Activated T-cell treated with anti-CD3 and anti-CD28 coated beads for 4 hours (primary cell): ENCODE results near the gene PDCD1LG2.

Source experiments
- DNase-seq: peaks from one replicate; pipeline ENCODE4 v3.0.0-alpha.2; 2020

The PDCD1LG2 gene

DNA sequence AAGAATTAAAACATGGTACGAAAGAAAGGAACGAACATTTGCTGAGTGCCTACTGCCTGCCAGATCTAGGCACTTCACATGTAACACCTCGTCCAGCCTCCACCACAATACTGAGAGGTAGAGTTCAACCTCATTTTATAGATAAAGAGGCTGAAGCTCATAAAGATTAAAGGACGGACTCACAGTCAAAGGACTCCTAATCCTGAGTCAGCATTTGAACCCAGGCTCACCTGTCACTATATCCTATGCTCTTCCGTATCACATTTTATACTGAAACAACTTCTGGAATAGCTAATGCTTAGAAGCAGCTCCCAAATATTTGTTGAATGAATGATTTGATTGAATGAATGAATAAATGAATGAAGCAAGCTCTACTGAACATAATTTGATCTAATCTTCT lies 22.5 kb downstream of the PDCD1LG2 start:
- no peak for DNase-seq

DNA sequence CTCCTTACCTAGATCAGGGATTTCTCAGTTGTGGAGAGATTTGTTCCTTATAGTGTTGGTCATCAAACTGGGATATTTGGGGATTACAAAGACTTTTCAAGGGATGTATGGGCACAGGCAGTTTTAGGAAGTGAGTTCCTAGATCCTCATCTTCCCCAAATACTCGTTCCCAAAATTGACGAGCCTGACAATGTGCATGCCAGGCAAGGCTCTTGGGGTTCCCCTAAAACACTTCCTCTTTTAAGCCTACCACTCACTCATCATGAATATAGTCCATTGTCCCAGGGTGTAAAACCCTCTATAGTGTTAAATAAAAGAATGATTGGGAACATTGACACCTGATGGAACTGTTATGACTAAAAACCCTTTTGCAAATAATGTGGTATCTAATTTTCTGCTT lies 26.4 kb downstream of the PDCD1LG2 start:
- no peak for DNase-seq

DNA sequence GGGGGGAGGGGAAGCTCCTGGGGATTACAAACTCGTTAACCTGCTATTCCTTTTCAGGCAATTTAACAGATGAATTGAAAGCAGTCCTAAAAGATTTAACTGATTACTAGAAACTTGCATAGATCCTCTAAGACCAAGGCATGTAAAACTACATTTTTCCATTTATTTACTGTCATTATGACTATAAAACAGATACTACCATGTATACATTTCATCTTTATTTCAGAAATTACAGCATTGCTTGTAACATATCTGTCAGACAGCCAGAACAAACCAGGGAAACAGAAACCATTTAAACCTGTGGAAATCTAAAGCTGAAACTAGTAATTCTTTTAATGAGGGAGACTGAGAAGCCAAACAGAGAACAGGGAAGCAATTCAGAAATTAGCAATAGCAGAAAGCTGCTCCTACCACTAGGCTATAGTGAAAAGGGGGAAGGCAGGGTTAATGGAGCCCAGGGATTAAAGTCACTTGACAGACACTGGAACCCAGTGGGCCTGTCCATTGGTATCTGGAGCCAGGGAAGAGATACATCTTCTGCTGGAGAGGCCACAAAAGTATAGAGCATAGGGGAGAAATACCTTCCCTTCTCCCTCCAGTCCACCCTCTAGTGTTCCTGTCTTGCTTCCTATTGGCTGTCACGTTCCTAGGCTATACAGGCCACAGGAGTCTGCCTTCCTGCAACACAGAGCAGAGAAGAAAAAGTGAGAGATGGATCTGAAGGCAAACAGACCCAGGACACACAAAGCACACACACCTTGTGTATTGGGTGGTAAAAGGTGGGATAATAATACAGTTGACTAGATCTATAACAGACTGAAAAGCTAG lies 33.8 kb downstream of the PDCD1LG2 start:
- DNase-seq, result no peak

DNA sequence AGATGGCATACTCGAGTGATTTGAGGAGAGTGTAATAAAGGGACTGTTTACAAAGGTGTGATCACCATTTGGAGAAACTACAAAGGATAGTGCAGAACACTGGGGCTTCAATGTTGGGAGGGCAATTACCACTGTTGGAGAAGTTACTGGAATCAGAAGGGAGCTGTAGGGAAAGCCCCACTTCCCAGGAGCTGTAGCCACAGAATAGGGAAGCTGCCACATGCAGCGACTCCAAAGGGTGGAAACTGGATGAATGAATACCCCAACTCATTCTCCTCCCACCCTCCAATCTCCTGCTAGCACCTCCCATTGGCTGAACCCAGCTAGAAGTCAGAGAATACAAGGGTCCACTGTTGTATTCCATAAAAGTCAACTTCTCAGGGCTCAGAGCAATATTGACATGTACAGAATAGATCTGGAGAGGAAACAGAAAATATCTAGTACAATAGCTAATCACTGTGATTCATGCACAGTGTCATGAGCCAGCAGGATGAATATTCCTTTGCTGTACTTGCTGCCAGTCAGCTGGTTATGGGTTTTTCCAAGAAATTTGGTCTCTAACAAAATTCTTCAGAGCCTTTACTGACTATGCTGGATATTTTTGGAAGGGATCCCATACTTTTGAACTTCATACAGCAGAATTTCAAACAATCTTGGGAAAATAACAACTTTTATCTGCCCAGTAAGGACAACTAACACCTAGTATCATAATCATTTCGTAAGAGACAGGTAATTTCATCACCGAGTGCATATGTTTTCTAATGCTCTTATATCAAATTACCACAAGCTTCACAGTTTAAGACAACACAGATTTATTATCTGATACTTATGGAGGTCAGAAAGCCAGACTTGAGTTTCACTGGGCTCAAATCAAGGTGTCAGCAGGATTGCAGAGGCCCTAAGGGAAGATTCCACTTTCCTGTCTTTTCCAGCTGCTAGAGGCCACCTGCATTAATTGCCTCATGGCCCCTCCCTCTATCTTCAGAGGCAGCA lies 39.6 kb downstream of the PDCD1LG2 start:
- no peak for DNase-seq

DNA sequence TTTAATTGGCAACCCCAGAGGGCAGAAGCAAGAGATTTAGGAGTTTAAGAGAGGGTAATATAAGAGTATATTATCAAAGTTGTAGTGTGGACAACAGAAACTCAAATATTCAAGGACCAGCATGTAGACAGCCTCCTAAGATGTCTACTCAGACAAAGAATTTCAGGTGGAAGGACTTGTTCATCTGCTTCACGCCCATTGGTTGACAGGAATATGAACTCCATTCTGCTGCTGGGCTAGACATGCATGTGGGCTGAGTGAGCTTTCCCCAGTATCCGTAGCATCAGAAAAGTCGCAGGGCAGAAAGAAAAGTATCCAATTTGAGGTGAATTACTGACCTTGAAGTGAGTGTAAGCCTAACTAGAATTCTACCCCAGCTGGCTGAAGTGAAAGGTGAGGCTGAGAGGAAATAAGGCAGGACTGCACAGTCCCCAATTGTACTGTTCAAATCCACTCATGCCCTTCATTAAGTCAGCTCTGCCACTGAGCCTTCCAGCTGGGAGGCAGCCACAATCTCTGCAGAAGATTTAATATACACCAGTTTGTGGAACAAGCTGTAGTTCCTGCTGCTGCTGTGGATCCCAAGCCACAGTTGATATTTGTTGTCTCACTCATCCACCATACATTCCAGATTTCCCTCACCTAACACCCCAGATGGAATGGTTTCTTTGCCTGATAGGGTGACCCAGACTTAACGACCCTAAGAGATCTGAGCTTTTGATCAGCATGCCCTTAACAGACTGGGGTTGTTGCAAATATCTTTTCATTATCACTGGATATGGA lies 41.2 kb downstream of the PDCD1LG2 start:
- DNase-seq, result no peak

DNA sequence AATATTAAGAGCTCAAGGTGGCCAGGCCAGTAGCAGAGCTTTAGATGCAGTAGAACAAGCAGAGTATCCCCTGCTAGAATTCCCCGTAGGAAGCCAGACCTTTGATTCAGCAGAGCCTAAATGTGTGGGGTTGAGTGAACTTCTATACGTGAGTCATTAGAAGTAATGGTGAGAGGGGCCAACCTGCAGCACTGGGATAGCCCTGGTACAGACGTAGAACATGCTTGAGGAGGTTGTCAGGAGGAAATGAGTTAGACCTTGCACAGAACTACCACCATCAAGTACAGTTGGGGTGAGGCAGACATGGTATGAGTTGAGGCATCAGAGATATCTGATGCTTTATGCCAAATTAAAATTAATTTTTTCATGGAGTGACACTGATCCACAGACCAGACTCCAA lies 42.0 kb downstream of the PDCD1LG2 start:
- DNase-seq, result no peak

DNA sequence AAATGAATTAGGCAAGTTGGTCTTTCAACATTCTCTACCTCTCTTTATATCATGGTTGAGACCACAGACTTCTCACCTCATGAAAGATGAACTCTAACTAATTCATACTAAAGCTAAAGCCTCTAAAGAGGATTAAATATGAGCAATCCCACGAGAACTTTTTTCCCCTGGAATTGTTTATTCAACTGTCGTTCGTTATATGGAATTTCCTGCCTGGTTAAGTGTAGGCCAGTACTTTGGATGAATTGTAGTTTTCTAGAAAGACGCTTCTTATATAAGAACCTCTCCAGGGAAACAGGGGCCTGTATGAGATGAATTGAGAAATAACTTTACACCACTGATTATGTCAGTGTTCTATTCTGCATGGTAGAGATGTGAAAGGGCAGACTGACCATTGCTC lies 42.9 kb downstream of the PDCD1LG2 start:
- DNase-seq, result no peak

DNA sequence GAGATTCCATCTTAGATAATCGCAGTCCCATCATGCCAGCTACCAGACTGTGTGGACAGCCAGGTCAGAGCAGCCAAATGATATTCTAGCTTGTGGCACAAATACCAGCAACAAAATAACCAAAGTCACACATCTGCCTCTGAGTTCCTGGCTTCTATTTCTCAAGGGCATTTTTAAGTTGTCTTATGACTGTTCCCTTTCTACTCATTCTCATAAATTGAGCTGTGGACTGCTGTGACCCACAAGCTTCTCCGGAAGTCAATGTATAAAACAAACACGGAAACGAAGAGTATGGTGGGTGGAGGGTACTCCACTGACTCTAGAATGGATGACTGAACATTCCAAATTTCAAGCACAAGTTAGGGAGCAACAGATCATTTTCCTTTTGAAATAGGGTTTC lies 43.9 kb downstream of the PDCD1LG2 start:
- no peak for DNase-seq

DNA sequence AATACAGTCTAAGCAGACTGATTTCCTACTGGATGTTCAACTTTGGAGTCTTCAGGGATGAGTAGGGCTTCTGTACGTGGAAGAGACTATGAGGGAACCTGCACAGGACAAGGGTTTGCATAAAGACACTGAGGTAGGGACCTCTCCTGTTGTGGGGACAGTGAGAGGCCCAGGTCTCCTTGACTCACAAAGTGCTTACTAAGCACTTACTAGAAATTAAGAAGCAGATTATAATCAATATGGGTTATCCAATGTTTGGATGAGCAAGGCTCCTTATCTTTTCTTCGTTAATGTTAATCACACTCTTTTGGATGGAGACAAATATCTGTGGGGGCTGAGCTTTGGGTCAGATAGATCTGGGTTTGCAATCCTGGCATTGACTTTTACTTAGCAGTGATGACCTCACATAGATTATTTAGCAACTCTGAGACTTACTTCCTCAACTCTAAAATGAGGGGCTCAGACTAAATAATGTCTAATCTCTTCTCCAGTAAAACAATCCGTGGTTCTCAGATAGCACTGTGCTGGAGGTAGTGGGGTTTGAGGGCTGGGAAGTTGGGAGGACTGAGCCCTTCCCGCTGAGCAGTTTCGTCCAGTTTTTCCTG lies 45.9 kb downstream of the PDCD1LG2 start:
- DNase-seq, result no peak

DNA sequence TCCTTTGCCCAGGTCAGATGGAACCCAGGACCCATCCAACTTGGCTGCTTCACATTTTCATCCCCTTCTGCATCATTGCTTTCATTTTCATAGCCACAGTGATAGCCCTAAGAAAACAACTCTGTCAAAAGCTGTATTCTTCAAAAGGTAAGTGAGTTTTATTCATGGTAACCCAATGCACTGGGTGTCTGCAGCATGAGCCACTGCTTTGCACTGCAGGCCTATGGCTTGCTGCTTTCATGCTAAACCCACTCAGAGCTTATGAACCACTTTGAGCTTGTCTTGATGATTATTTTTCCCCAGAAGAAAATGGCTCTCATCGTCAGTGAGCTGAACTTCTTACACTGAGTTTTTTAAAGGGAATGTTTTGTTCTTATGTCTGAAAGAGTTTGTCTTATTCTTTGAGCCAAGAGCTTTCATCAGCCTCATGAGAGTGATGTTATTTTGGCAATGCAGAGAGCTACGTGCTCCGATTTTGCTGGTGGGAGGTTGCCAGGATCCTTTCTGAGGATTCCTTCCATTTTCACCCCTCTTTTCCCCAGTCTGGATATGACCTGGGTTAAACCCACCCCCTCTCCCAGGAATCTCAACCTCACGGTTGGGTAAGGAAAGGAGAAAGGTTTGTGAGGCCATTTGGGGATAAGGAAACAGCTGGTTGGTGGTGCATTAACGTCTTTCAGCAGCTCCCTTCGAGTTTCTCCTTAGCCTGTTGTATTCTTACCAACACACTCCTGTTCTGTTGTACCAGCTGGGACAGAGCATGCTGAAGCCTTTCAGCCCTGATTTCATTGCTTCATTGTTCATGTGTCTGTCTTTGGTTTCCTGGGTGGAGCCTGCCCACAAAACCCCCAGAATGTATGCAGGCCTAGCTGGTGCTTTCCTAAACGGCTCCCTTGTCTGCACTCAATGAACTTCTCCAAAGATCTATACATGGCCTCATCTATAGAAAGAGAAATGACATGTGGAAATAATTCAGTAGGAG lies 47.6 kb downstream of the PDCD1LG2 start:
- peak; percentile 7 for DNase-seq

DNA sequence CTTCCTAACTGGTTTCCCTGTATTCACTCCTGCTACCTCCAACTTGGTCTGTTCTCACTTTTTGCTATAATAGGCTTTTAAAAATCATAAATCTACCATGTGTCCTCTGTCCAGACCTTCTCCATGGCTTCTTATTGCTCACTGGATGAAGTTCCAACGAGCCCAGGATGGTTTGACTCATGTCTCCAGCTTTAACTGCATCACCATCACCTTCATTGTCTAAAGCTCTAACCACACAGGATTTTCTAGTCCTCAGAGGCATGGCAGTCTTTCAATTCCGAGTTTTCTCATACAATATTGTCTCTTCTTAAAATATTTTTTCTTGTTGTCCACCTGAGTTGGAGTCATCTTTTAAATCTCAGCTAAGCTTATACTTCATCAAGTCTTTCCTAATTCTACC lies 49.3 kb downstream of the PDCD1LG2 start:
- DNase-seq, result no peak

DNA sequence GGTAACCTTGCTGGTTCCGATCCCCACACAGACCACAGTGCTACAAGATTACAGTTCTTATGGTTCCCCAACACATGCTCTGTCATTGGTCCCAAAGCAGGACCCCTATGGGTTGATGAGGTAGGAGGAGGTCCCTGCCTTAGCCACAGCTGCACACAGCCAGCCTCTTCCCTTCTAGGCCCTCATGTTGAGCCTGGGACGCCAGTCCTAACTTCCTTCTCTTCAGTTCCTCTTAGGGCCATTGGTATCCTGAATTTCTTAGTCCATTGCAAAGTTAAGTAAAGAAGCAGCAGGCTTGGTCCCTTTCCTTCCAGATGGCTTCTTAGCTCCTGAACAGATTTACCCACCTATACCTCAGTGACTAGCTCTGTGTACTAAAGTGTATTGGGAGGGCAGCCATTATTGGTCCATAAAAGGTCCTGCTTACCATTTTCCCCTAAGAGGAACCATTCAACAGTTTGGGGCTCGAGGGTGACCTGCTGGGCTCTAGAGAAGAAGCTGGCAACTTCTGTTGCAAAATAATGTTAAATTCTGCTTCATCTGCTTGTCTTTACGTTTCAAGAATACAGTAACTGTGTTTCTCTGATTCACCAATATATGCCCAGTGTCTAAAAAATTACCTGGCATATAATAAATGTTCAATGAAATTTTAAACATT lies 50.2 kb downstream of the PDCD1LG2 start:
- DNase-seq, result no peak

DNA sequence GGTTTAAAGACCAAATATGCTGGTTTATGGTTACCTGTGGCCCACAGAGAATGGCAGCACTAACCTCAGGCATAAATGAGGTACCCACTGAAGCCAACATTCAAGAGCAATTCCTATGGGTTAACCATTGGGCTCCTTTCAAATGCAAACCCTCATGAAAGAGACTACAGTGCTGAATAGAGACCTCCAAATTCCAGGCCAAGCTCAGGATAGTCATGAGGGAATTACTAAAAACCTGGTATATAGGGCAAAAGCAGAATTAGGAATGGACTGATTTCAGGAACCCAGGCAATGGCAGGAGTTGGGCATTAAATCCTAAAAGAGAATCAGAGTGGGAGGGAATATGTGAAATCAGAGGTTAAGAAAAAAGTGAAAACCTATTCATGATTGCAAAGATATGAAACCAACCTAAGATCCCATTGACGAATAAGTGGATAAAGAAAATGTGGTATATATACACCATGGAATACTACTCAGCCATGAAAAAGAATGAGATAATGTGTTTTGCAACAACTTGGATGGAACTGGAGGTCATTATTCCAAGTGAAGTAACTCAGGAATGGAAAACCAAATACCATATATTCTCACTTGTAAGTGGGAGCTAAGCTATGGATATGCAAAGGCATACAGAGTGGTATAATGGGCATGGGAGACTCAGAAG lies 51.6 kb downstream of the PDCD1LG2 start:
- no peak for DNase-seq

DNA sequence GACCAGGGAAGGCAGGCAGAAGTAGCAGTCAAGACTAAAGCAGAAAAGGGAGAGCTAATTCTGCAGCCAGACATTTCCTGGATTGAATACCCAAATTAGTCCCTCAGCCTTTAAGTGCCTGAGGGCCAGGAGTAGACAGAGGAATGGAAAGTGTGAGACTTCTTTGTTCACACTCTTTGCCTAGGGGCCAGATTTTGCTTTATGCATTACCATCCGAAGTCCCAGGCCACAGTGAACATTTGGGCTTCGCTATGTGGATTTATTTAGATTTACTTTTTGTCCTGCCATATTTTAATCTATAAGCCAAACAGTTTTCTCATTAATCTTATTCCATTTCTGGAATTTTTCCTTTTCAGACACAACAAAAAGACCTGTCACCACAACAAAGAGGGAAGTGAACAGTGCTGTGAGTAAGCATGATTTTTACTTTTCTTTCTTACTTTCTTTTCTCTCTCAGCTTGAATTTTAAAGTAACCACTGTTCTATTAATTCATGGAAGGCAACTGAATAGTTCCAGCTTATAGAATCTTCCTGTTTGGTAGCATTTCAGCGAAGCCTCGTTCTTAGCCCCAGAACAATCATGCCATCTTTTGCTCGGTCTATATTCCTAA lies 52.6 kb downstream of the PDCD1LG2 start:
- no peak for DNase-seq

DNA sequence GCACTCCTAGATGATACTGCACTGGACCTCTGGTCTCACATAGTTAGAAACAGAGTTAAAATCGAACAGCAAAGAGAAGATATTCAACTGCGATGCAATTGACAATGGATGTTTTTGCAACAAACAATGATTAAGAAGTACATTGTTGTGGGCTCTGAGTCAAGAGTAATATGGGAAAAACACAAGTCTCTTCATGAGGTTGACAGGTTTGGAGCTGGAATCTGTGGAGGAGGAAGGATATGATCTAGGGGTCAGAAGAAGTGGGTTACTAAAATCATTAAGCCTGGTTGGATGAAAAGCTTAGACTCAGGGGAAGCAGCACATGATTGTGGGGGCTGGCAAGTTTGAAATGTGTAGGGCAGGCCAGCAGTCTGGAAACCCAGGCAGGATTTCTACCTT lies 53.1 kb downstream of the PDCD1LG2 start:
- DNase-seq, result no peak

DNA sequence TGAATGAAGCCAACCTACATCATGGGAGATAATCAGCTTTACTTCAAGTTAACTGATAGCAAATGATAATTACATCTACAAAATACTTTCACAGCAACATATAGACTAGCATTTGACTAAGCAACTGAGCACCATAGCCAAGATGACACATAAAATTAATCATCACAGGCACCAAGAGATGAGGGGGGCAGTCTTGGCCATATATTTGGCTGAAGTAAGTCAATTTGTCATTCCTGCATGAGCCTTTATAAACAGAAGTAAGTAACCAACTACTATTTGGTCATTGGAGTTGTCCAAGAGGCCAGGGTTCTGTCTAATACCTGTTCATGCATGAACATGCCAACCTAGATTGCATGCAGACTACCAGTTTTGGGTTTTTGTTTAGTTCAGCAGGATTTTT lies 53.6 kb downstream of the PDCD1LG2 start:
- no peak for DNase-seq

DNA sequence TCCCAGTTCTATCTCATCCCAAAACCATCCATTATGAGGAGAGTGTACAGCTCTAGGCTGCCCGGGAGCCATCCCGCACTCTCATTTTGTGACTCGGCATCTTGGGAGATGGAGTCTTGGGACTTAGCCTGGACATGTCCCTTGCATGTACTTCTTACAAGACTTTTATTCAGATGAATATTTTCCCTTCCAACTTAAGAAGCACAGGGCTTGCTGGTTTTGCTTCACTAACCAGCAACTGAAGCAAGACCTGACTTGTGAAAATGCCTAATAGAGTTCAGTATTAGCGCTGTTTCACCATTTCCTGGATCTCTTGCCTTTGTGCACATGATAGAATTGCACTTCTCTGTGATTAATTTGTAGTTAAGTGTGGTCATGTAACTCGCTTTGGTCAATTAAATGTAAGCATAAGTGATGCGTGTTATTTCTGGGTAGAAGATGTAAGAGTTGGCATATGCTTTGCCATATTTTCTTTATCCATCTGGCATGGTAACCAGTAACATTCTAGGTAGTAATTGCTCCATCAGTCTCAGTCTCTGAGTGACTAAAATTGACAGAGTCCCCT lies 55.8 kb downstream of the PDCD1LG2 start:
- no peak for DNase-seq

DNA sequence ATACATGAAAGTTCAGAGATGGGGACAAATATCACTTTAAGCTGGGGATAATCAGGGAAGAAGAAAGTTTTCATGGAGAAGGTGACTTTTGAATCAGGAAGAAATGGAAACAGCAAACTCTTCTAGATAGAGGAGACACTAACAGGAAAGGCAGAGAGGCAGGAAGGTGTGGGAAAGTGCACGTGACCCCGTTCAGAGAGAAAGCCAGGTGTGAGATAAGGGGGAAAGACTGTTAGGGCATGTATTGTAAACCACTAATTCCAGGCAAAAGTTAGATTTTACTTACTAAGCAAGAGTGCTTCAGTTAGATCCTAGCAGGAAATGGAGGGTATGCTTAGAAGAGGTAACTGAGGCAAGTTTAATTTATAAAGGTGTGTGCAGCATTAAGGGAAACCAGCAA lies 58.5 kb downstream of the PDCD1LG2 start:
- DNase-seq, result no peak

DNA sequence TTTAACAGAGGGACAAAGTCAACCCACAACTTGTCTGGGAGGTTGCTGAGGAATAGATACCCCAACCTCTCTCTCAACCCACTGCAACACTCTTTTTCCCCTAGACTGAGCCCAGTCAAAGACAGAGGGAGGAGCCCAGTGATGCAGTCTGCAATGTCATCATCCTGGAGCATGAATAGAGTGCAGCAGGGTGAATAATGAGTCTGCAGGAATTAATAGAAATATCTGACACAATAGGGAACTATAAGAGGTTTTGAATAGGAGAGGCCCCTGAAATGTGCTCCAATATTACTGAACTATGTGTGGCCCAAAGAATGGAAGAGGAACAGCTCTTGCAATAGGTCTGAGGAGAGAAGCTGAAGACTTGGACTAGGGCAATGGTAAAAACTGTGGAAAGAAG lies 59.1 kb downstream of the PDCD1LG2 start:
- DNase-seq, result no peak

DNA sequence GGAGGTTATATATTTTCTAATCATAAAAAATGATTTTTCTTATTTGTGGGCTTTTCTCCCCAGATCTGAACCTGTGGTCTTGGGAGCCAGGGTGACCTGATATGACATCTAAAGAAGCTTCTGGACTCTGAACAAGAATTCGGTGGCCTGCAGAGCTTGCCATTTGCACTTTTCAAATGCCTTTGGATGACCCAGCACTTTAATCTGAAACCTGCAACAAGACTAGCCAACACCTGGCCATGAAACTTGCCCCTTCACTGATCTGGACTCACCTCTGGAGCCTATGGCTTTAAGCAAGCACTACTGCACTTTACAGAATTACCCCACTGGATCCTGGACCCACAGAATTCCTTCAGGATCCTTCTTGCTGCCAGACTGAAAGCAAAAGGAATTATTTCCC lies 59.6 kb downstream of the PDCD1LG2 start:
- DNase-seq, result no peak
